ELF-1 (cell line): ENCODE results near the gene GPAT3.
"Not testable (repeated sequence)": the region's sequence is repeated elsewhere in the genome, so short reads cannot be mapped to it uniquely, and the experiment has no call there.

Experiments
- DNase-seq: peaks from one replicate; pipeline ENCODE4 v3.0.0-alpha.2; 2016; ENCODE audit warnings: low read depth, low spot score

The GPAT3 gene

DNA sequence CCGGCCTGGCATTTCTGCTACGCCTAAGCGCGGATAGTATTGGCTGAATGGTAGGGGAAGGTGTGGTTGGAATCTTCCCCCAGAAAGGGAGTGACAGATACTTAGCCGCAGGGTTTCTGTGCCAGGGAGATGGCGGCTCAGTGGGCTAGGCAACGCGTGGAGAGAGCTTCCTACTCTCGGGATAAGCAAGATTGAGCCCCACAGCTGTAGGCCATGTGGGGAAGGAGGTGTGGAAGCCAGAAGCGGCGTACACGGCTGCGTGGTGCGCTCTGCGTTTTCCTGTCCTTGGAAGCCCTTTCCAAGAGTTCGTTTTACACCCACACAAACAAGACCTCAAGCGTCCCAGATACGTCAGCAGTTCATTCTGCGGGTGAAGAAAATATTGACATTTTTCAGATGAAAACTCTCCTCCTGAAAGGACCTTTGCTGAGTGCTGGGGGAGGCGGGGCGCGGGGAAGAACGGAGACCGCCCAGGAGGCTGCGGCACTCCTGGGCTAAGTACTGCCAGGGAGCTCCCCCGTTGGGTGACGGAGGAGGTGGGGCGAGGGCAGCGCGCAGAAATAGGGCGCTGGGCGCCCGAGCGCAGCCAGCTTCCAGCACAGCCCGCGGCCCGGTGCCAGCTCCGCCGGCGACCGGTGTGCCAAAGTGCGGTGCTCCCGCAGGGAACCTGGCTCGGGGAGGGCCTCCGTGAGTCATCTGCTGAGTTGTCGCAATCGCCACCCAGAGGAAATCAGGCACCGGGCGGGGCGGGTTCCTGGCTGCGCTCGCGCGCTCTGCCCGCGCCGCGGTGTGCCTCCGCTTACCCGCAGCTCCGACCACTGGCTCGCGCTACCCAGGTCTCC is at the start of gene GPAT3:
TSS of gene GPAT3 (plus strand) at position 589 of the 842 bp plus-strand sequence. CDS start 515 bp downstream, outside the sequence.
- peak; percentile 73 for DNase-seq

DNA sequence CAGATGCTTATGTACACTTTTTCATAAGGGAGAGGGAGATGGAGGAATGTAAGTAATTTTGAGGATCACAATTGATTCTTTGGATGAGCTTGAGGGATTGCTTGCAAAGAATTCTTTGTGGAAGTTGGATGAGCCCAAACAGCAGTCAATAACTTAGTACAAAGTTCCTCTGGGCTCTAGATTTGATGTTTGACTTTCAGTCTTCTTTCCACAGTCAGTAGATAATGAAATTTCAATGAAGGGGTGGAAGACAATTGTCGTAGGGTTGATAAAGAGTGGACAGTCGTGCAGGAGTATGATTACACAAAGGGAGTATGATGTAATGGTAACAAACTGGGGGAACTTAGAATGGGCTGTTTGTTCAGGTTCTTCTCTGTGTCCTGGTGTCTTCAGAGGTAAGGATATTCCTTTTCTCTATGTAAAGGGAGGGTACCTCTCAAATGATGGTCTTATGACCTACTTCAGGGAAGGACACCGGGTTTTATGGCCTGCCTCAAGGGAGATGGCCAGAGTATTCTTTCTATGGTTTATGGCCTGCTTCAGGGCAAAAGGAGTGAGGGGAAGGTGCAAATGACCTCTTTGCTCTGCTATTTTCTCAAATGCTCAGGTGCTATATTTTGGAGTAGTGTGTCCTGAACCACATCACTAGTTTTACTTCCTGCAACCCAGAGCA is 49.3 kb upstream of the GPAT3 start:
- peak; percentile 60 for DNase-seq

DNA sequence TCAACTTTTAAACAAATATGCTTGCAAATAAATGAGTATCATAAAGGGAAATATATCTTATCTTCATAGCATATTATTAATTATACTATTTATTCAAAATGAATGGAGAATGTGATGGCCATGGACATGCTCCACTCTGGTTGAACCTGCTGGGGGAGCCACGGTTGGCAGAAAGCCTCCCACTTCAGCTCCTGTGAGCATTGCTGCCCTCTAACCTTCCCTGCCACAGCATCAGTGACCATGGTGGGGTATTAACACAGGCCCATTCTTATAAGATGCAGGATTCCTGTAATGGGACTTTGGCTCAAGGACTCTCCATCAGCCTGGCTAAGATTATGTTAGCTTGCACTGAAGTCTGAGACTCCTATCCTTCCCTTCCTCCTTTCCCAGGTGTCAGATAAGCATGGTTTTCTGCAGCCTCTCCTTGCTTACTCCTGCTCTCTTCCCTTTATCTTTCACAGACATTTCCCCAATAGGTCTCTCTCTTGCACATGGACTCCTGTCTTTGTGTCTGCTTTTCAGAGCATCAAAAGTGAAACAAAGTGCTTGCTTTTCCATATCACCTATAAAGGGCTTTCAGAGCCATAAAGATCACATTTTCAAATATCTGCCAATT is 46.1 kb upstream of the GPAT3 start:
- no peak for DNase-seq

DNA sequence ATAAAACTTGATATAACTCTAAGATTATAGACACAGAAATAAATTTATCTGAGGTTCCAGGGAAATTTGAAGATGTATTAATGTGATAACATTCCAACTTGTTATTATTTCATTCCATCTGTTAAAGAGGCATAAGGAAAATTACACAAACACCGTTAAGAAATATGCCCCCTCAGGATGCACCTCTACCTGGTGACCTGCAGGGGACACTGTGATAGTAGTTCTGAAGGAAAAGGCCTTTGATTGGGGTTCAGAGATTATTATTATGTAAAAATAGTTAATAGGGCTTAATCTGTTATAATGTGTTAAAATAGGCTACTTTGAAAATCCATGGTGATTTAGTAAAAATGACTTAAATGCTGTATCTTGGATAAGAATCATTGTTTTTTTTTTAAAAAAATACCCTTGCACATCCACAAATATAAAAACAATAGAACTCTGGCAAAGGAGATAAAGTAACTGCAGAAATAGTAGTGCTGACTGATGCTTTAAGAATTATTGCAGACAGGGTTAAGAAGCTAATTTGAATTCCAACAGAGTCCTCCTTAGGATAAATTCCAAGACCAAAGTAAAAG is 44.9 kb upstream of the GPAT3 start:
- no peak for DNase-seq

DNA sequence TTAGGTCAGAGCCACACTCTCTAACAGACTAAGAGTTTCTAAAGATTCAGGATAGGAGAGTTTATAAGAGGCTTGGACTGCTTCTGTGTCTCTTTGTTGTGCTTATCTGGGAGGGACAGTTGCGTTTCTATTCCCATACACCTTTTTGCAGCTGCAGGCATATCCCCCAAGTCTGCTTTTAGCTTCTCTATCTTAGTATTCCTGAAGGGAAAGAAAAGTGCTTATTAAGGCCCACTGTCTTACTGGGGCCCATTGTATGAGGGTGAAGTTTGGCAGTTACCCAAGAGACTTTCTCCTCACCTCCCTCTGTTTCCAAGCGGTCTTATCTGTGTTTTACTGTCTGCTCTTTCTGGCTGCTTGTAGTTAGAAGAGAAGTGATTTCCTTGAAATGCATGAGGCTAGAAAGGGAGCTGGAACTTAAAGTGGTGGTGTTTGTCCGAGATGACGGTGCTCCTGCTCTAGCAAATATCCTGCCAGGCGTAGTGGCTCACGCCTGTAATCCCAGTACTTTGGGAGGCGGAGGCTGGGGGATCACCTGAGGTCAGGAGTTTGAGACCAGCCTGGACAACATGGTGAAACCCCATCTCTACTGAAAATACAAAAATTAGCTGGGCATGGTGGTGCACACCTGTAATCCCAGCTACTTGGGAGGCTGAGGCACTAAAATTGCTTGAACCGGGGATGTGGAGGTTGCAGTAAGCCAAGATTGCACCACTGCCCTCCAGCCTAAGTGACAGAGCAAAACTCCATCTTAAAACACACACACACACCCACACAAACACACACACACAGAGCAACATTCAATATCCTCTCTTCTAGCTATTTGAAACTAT is 39.6 kb upstream of the GPAT3 start:
- DNase-seq = not testable (repeated sequence)

DNA sequence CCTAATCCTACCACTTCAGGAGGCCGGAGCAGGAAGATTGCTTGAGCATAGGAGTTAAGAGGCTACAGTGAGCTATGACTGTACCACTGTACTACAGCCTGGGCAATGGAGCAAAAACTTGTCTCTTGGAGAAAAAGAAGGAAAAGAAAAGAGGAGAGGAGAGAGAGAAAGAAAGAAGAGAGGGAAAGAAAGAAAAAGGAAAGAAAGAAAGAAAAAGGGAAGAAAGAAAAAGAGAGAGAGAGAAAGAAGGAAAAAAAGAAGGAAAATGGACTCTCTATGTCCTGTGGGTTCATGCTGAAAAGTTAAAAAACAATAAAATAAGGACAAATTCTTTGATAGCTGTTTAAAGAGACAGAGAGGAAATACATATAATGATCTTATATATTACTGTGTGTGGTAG is 37.7 kb upstream of the GPAT3 start:
- no peak for DNase-seq

DNA sequence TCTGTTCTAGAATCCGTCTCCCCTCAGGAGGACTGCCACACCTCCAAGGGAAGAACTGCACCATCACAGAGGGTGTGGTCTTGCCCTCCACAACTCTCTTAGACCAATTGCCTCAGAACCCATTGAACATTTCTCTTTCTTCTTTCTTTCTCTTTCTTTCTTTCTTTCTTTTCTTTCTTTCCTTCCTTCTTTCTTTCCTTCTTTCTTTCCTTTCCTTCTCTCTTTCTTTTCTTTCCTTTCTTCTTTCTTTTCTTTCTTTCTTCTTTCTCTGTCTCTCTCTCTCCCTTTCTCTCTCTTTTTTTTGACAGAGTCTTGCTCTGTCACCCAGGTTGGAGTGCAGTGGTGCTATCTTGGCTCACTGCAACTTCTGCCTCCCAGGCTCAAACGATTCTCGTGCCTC is 34.2 kb upstream of the GPAT3 start:
- not testable (repeated sequence) for DNase-seq

DNA sequence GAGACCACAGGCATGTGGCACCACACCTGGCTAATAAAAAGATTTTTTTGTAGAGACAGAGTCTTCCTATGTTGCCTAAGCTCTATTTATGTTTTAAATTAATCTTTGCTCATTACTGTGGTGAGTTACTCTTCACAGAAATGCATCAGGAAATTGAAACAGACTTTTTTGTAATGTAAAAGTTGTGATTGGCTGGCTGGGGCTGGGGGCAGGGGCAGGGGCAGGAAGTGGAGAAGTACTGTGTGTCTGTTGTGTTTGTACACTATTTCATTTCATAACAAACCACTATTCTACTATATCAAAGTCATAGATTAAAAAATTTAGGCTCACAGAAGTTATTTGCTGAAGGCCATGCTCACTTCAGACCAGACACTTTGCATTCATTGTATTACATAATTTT is 31.9 kb upstream of the GPAT3 start:
- DNase-seq = no peak

DNA sequence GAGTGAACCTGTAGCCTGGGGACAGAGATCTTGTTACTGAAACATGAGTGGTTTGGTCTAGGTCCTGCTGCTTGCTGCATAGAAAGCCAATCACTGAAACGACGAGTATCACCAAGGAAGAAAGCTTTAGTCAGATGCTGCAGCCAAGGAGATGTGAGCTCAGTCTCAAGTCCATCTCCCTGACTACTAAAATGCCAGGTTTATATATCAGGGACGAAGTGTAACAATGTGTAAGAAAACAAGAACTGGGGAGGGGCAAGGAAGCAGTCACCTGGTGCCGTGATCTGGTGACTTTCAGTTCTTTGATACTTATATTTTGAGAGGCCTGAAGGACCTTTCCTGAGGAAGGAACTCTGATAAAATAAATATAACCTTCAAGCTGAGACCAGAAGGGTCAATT is 31.4 kb upstream of the GPAT3 start:
- no peak for DNase-seq

DNA sequence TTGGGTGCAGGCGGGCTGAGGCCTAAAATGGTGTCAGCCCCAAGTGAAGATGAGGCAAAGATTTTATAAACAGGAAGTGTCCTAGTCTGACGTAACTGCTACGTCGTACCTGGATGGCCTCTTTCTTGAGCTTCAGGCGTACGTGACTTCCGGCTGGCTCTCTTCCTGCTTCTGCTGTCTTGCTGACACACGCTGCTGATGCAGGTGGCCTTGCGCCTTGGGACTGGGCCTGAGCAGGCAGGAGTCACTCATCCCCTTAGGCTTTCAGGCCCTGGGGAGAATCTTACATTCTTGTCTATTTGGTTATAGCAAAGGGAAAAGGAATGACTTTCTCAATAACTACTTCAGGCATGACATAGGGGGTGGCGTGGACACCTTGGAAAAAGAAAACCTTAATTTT is 30.9 kb upstream of the GPAT3 start:
- no peak for DNase-seq

DNA sequence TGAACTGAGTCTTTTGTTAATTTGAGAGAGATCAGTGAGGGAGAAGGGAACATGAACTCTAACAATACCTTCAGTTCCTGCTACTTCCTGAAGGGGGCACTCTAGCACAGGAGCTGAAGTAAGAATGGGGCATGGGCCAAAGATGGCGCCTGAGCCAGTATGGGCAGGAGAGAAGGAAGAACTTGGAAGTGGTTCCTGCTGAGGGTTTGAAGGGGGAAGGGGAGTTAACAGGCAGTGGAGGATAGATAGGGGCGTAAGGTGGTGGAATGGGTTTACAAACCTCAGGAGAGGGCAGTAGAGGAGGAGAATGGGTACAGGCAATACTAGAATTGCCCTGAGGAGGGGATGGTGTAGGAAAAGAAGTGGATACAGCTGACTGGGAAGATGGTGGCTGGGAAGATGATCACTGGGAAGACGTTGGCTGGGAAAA is 26.7 kb upstream of the GPAT3 start:
- peak; percentile 48 for DNase-seq

DNA sequence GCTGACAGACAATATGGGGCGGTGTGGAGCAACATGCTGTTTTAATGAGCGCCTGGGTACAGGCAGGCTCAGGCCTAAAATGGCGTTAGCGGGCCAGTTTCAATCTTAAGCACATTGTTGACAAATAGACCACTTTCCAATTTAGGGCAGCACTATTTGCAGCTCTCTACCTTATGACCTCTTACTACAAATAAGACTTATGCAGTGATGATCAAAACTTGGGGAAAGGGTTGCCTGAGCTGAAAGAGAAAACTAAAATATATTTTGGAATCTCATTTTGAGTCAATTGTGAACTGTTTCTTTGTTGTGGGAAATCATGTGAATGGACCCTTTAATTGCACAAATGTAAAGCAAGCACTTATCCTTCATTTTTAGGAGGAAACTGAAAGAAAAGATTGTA is 25.5 kb upstream of the GPAT3 start:
- no peak for DNase-seq

DNA sequence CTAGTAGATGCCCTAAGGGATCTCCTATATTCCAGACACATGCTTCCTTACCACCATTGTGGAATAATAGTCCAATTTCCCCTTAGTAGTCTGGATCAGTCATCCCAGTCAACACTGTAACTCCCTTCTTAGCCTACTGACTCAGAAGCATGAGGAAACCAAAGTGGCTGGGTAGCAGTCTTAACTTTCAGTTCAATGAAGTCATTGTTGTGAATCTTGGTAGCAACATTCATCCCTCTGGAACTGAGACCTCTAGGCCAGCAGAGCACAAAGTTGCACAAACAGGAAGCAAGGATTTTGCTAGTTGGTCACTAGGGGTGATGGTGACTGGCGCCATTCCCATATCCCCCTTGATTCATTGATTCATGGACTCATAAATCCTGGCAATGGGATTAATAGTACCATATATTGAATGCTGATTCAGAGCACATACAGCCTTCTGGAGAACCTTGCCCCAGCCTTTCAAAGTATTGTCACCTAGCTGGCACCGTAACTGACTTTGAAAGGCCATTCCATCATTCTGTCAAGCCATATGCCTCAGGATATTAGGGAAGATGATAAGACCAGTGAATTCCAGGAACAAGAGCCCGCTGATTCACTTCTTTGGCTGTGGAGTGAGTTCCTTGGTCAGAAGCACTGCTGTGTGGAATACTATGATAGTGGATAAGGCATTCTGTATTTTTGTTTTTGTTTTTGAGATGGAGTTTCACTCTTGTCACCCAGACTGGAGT is 19.7 kb upstream of the GPAT3 start:
- no peak for DNase-seq

DNA sequence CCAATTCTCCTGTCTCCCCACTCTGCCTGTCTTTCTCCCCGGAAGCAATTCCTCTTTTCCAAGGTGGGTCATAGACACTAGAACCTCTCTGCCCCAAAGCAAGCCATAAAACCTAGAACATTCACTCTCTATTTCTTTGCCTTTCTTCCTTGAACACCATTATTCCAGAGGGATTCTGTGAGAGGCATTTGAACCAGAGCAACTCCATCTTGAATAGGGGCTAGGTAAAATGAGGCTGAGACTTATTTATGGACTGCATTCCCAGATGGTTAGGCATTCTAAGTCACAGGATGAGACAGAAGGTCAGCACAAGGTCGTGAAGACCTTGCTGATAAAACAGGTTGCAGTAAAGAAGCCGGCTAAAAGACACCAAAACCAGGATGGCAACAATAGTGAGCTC is 13.7 kb upstream of the GPAT3 start:
- no peak for DNase-seq

DNA sequence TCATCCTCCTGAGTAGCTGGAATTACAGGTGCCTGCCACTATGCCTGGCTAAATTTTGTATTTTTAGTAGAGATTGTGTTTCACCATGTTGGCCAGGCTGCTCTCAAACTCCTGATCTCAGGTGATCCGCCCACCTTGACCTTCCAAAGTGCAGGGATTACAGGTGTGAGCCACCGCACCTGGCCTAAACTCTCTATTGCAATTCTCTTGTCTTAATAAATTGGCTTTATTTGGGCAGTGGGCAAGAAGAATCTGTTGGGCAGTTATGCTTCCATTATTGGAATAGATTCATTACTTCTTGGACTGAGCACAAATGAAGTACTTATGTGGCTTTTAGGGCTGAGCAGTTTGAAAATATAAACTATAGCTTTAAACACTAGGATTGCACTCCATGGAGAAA is 8.2 kb upstream of the GPAT3 start:
- no peak for DNase-seq

DNA sequence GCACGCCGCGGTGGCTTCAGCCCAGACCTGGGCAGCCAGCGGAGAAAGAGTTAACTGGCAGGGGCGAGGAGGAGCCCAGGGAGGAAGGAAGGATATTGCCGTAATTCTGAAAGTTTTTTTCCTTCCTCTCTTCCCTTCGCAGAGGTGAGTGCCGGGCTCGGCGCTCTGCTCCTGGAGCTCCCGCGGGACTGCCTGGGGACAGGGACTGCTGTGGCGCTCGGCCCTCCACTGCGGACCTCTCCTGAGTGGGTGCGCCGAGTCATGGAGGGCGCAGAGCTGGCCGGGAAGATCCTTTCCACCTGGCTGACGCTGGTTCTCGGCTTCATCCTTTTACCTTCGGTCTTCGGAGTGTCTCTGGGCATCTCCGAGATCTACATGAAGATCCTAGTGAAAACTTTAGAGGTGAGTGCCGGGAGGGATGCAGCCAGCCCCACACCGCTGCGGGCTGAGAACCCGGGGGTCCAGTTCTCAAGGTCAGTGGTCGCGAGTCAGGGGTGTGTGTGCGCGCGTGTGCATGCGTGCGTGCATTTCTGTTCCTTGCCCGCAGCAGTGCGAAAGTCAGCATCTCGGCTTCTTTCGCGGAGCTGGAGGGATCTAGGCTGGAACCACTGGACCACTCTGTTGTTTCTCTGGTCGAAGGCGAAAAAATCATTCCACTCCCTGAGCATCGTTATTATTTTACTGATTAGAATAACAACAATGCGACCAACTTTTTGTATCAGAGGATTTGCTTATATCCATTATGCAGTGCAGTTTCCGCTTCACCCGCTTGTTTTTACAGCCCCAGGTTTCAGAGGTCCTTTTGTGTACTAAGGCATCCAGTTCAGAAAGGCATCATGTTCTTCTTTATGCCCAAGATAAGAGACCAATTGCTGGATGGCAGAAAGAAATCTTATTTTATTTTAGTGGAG is 709 bp downstream of the GPAT3 start:
- DNase-seq = peak; percentile 10

DNA sequence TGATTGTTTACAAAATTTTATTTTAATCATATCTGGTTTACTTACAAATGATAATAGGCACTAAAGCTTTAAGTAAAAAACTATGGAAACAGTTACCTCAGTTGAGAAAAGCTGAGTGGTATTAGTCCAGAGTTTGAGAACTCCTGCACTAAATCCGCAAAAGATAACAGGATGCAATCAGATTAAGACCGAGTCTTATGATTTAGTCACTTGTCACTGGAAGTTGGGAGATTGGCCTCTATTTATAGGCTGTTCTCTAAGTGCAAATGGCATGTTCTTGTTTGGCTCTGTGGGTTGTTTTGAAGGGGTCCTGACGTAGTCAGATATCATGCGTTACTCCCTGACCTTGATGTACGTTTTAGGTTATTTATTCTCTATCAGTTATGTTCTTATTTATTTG is 6.3 kb downstream of the GPAT3 start:
- no peak for DNase-seq

DNA sequence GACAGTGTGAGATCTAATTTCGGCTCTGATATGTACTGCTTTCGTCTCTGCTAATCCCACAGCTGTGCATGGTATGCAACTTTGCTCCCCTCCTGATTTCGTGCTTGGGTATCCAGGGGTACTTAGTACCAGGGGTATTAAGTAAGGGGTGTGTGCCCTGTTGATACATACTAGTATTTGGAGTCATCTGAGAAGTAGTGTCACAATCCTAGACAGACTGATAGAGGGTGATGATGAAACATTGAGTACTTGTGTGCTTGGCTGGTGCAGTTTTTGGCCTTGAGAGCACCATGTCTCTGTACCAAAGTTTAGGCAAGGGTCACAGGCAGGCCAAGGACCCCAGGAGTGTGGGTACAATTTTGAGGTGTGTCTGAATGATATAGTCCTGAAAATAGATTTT is 10.9 kb downstream of the GPAT3 start:
- DNase-seq = no peak

DNA sequence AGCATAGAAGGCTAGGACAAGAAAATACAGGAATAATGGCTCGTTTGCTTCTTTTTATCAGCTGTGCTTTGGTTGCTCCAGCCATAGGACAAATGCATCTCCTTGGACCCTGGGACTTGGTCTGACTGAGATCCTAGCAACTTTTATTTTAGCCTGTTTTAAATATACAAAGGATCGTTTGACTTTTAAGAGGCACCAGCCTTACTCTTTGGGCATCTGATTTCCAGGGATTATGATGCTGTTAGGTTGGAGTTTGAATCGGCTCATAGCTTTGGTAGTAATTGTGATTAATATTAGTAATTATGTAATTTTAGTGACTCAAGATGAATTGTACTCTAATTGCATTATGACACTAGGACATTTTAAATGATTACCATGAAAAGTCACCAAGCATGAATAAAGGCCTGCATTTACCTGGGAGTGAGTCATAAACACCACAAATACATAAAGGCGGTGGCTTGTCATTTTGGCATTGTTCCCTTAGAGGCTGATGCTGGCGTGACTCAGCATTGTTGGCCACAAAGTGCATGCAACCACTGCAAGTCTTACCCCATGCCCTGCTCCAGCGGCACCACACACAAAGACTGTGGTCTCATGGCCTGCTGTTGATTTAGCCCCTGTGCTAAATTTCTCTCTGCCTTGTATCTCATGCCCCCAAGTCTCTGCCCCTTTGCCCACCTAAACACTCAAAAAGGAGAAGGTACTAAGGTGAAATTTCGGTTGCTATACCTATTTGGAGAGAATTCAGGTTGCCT is 12.4 kb downstream of the GPAT3 start:
- peak; percentile 15 for DNase-seq
